HepG2 (cell line): ENCODE measurements around the gene ATP2B2. TPM values are rescaled to one million over a fixed set of nuclear protein-coding genes. Genes with fewer than 3 reads are reported as not detected.
A peak's percentile ranks its signal among the peaks of the same experiment; 100 is the strongest.

Experiments
- BRF2 ChIP-seq: sonication (generic); formaldehyde crosslinking; IDR thresholded peaks from 2 replicates; pipeline ENCODE4 v1.8.1; 2022; ENCODE audit warnings: mild to moderate bottlenecking, missing genetic modification reagents
- CBFB ChIP-seq: sonication (generic); formaldehyde crosslinking; IDR thresholded peaks from 2 replicates; pipeline ENCODE4 v1.4.0; 2020; ENCODE audit warnings: missing genetic modification reagents
- FOXO1 ChIP-seq: sonication (generic); formaldehyde crosslinking; IDR thresholded peaks from 2 replicates; pipeline ENCODE4 v1.4.0; 2020; ENCODE audit warnings: missing genetic modification reagents
- LCORL ChIP-seq, 2 experiments: fragments of 450-650 bp in 1 of 2; sonication (generic) in 1 of 2; formaldehyde crosslinking in 1 of 2; IDR thresholded peaks; 2 replicates each; pipeline versions ENCODE4 v1.5.0 to v1.6.1; 2017 to 2020; ENCODE audit warnings: antibody characterized with exemption in 1 of 2, missing genetic modification reagents in 1 of 2
- RFXANK ChIP-seq: IDR thresholded peaks from 2 replicates; pipeline ENCODE4 v1.6.1; 2016
- ZMAT3 ChIP-seq: sonication (generic); formaldehyde crosslinking; conservative IDR thresholded peaks from 2 replicates; pipeline ENCODE4 v1.7.0; 2021; ENCODE audit warnings: missing genetic modification reagents
- ZNF563 ChIP-seq: sonication (generic); formaldehyde crosslinking; IDR thresholded peaks from 2 replicates; pipeline ENCODE4 v1.8.0; 2022; ENCODE audit warnings: mild to moderate bottlenecking, moderate library complexity, missing genetic modification reagents
- ZNF713 ChIP-seq: sonication (generic); formaldehyde crosslinking; IDR thresholded peaks from 2 replicates; pipeline ENCODE4 v1.4.0; 2020; ENCODE audit warnings: mild to moderate bottlenecking, missing genetic modification reagents
- polyA plus RNA-seq, 8 experiments: library from polyadenylated mRNA; depleted of rRNA in 3 of 8; stranded (reverse) in 7 of 8; unstranded in 1 of 8; fragments of >200 nt; fragmentation: Illumina TruSeq in 4 of 8; extraction: Trizol in 4 of 8; gene quantifications; 2 replicates each; pipeline versions ENCODE4 v1.2.1 to v1.2.3, GENCODE V29; 2011 to 2016; ENCODE audit warnings: low read depth in 4 of 8, missing spikeins in 1 of 8, mixed read lengths in 1 of 8; ENCODE audit not compliant: insufficient read depth in 1 of 8
- total RNA-seq, 5 experiments: library from RNA; depleted of rRNA; stranded (reverse); fragments of >200 nt; fragmentation: Illumina TruSeq; extraction: Trizol; gene quantifications; 2 replicates each; pipeline ENCODE4 v1.2.3, GENCODE V29; 2016; ENCODE audit warnings: low read depth in 1 of 5
- TF ChIP-seq, protein P1 (sequence below): sonication (generic); formaldehyde crosslinking; IDR thresholded peaks from 2 replicates; pipeline ENCODE4 v1.5.0; 2020; ENCODE audit warnings: mild to moderate bottlenecking, missing genetic modification reagents, borderline replicate concordance
- TF ChIP-seq, protein P2 (sequence below): conservative IDR thresholded peaks from 2 replicates; pipeline ENCODE4 v1.6.1; 2018; ENCODE audit warnings: missing genetic modification reagents
- TF ChIP-seq, protein P3 (sequence below), 2 experiments: fragments of 450-650 bp in 1 of 2; sonication (generic) in 1 of 2; formaldehyde crosslinking in 1 of 2; IDR thresholded peaks; 2 replicates each; pipeline versions ENCODE4 v1.6.1 to v1.8.0; 2016 to 2022; ENCODE audit warnings: antibody characterized with exemption in 1 of 2, mild to moderate bottlenecking in 1 of 2, missing genetic modification reagents in 1 of 2

Gene ATP2B2
- total and polyA plus RNA-seq, 2 of the 13 experiments (the other 11 are each of a cell fraction or from before 2014, with no cell fraction given): 1.5 to 2.3 TPM

DNA sequence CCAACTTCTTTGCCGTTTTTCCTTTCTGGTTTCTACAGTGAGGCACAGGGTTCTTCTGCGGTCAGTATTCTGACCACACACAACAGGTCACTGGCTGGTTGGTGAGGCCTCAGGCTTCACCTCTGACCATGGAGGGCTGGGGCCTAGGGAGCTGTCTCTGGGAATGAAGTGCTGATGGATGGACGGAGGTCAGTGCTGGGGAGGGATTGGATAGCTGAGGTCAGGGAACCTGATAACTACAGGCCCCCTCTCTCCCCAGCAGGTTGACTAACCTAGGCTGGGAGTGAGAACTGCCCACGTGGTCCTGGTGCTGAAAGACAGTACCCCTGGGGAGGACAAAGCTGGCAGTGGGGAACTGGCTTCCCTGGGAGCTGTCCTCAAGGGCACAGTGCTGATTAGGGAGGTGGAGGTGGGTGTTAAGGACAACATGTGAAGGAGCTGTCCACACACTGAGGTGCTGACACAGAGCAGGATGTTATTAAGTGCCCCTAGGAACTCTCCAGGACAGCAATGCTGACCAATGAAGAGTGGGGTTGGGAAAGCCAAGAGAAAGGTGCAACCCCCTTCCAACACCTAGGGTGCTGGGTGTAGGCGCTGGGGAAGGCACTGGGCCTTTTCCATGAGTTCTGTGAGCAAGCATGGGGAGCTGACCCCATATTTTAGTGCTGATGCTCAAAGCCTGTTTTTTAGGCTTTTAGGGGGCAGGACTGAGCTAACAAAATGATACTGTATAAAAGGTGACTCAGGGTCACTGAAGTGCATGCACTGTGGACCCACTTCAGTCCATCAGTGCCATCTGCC lies 45.2 kb downstream of the ATP2B2 start (continued):
- peak; percentile 85 for TF ChIP-seq FOXO1 (CRISPR knock-in tag)
- TF ChIP-seq BRF2 (CRISPR knock-in tag): peak; percentile 55; the same call in 1 of the 2 replicates
- no peak for TF ChIP-seq LCORL (IDR thresholded peaks at IDR 0.05)
- TF ChIP-seq LCORL (CRISPR knock-in tag; IDR thresholded peaks at IDR 0.05): peak; percentile 78; the same call in 1 of the 2 replicates
- TF ChIP-seq, protein P1, sequence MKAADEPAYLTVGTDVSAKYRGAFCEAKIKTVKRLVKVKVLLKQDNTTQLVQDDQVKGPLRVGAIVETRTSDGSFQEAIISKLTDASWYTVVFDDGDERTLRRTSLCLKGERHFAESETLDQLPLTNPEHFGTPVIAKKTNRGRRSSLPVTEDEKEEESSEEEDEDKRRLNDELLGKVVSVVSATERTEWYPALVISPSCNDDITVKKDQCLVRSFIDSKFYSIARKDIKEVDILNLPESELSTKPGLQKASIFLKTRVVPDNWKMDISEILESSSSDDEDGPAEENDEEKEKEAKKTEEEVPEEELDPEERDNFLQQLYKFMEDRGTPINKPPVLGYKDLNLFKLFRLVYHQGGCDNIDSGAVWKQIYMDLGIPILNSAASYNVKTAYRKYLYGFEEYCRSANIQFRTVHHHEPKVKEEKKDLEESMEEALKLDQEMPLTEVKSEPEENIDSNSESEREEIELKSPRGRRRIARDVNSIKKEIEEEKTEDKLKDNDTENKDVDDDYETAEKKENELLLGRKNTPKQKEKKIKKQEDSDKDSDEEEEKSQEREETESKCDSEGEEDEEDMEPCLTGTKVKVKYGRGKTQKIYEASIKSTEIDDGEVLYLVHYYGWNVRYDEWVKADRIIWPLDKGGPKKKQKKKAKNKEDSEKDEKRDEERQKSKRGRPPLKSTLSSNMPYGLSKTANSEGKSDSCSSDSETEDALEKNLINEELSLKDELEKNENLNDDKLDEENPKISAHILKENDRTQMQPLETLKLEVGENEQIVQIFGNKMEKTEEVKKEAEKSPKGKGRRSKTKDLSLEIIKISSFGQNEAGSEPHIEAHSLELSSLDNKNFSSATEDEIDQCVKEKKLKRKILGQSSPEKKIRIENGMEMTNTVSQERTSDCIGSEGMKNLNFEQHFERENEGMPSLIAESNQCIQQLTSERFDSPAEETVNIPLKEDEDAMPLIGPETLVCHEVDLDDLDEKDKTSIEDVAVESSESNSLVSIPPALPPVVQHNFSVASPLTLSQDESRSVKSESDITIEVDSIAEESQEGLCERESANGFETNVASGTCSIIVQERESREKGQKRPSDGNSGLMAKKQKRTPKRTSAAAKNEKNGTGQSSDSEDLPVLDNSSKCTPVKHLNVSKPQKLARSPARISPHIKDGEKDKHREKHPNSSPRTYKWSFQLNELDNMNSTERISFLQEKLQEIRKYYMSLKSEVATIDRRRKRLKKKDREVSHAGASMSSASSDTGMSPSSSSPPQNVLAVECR: peak; percentile 98
- TF ChIP-seq, protein P2, sequence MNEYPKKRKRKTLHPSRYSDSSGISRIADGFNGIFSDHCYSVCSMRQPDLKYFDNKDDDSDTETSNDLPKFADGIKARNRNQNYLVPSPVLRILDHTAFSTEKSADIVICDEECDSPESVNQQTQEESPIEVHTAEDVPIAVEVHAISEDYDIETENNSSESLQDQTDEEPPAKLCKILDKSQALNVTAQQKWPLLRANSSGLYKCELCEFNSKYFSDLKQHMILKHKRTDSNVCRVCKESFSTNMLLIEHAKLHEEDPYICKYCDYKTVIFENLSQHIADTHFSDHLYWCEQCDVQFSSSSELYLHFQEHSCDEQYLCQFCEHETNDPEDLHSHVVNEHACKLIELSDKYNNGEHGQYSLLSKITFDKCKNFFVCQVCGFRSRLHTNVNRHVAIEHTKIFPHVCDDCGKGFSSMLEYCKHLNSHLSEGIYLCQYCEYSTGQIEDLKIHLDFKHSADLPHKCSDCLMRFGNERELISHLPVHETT (CRISPR knock-in tag): peak; percentile 91
- TF ChIP-seq ZMAT3 (CRISPR knock-in tag): peak; percentile 100
- TF ChIP-seq ZNF563 (CRISPR knock-in tag): peak; percentile 98
- peak; percentile 89; the same call in 1 of the 2 replicates for TF ChIP-seq RFXANK (CRISPR knock-in tag)
- TF ChIP-seq ZNF713 (CRISPR knock-in tag): 0 out of 2 replicates have a peak, but pooled peaks have one; percentile 58
- no peak for TF ChIP-seq CBFB (CRISPR knock-in tag)
- TF ChIP-seq, protein P3, sequence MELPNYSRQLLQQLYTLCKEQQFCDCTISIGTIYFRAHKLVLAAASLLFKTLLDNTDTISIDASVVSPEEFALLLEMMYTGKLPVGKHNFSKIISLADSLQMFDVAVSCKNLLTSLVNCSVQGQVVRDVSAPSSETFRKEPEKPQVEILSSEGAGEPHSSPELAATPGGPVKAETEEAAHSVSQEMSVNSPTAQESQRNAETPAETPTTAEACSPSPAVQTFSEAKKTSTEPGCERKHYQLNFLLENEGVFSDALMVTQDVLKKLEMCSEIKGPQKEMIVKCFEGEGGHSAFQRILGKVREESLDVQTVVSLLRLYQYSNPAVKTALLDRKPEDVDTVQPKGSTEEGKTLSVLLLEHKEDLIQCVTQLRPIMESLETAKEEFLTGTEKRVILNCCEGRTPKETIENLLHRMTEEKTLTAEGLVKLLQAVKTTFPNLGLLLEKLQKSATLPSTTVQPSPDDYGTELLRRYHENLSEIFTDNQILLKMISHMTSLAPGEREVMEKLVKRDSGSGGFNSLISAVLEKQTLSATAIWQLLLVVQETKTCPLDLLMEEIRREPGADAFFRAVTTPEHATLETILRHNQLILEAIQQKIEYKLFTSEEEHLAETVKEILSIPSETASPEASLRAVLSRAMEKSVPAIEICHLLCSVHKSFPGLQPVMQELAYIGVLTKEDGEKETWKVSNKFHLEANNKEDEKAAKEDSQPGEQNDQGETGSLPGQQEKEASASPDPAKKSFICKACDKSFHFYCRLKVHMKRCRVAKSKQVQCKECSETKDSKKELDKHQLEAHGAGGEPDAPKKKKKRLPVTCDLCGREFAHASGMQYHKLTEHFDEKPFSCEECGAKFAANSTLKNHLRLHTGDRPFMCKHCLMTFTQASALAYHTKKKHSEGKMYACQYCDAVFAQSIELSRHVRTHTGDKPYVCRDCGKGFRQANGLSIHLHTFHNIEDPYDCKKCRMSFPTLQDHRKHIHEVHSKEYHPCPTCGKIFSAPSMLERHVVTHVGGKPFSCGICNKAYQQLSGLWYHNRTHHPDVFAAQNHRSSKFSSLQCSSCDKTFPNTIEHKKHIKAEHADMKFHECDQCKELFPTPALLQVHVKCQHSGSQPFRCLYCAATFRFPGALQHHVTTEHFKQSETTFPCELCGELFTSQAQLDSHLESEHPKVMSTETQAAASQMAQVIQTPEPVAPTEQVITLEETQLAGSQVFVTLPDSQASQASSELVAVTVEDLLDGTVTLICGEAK (IDR thresholded peaks at IDR 0.05): no peak
- TF ChIP-seq, protein P3 (CRISPR knock-in tag; IDR thresholded peaks at IDR 0.05): peak; percentile 83; the same call in 1 of the 2 replicates
